H9 (cell line): ENCODE data around the gene TTC23. TPM values are rescaled to one million over a fixed set of nuclear protein-coding genes. Genes with fewer than 3 reads are reported as not detected.

Source experiments
- DNase-seq: peaks from one replicate; pipeline ENCODE4 v3.0.0-alpha.2; 2017
- H2AFZ ChIP-seq: one replicate; pipeline ENCODE4 v1.6.1; 2013; ENCODE audit warnings: mild to moderate bottlenecking, low read length, control low read depth, moderate library complexity
- H2AK5ac ChIP-seq: 2 replicates; pipeline ENCODE4 v1.6.1; 2013; ENCODE audit warnings: low read length, control low read depth, mixed read lengths; ENCODE audit not compliant: insufficient read length
- H2BK120ac ChIP-seq: one replicate; pipeline ENCODE4 v1.6.1; 2013; ENCODE audit warnings: low read depth, mild to moderate bottlenecking, low read length, control low read depth, inconsistent platforms; ENCODE audit not compliant: poor library complexity, severe bottlenecking
- H2BK12ac ChIP-seq: 2 replicates; pipeline ENCODE4 v1.6.1; 2013; ENCODE audit warnings: low read length, control low read depth, mixed read lengths, low read depth; ENCODE audit not compliant: insufficient read length
- H2BK15ac ChIP-seq: 2 replicates; pipeline ENCODE4 v1.6.1; 2013; ENCODE audit warnings: low read depth, low read length, control low read depth
- H2BK20ac ChIP-seq: one replicate; pipeline ENCODE4 v1.6.1; 2013; ENCODE audit warnings: low read depth, mild to moderate bottlenecking, low read length, control low read depth, inconsistent platforms; ENCODE audit not compliant: poor library complexity, severe bottlenecking
- H2BK5ac ChIP-seq: 2 replicates; pipeline ENCODE4 v1.6.1; 2013; ENCODE audit warnings: low read length, control low read depth, mixed read lengths; ENCODE audit not compliant: insufficient read length
- H3K14ac ChIP-seq: 2 replicates; pipeline ENCODE4 v1.6.1; 2013; ENCODE audit warnings: low read length, control low read depth; ENCODE audit not compliant: insufficient read depth
- H3K18ac ChIP-seq: 2 replicates; pipeline ENCODE4 v1.6.1; 2013; ENCODE audit warnings: low read depth, mild to moderate bottlenecking, mixed read lengths, low read length, control low read depth; ENCODE audit not compliant: insufficient read length
- H3K23ac ChIP-seq: 2 replicates; pipeline ENCODE4 v1.6.1; 2013; ENCODE audit warnings: low read length, control low read depth, mixed read lengths, low read depth; ENCODE audit not compliant: insufficient read length
- H3K23me2 ChIP-seq: 2 replicates; pipeline ENCODE4 v1.6.1; 2013; ENCODE audit warnings: low read depth, mild to moderate bottlenecking, mixed read lengths, low read length, control low read depth; ENCODE audit not compliant: insufficient read length, poor library complexity, severe bottlenecking
- H3K27ac ChIP-seq: 2 replicates; pipeline ENCODE4 v1.5.1; 2013; ENCODE audit warnings: low read length, control low read depth, mixed read lengths, low read depth; ENCODE audit not compliant: insufficient read length
- H3K27me3 ChIP-seq: 2 replicates; pipeline ENCODE4 v1.6.1; 2013; ENCODE audit warnings: low read length, control low read depth, inconsistent platforms; ENCODE audit not compliant: insufficient read depth
- H3K4ac ChIP-seq: 2 replicates; pipeline ENCODE4 v1.6.1; 2013; ENCODE audit warnings: low read depth, mild to moderate bottlenecking, control low read depth, inconsistent platforms, low read length, moderate library complexity
- H3K4me1 ChIP-seq: 2 replicates; pipeline ENCODE4 v1.6.1; 2013; ENCODE audit warnings: low read length, control low read depth, inconsistent platforms; ENCODE audit not compliant: insufficient read depth
- H3K4me2 ChIP-seq: 2 replicates; pipeline ENCODE4 v1.6.1; 2013; ENCODE audit warnings: low read length, control low read depth, mixed read lengths; ENCODE audit not compliant: insufficient read length, insufficient read depth
- H3K56ac ChIP-seq: 2 replicates; pipeline ENCODE4 v1.6.1; 2013; ENCODE audit warnings: low read depth, mild to moderate bottlenecking, mixed read lengths, low read length, control low read depth; ENCODE audit not compliant: insufficient read length
- H3K79me1 ChIP-seq: 2 replicates; pipeline ENCODE4 v1.6.1; 2013; ENCODE audit warnings: low read depth, mild to moderate bottlenecking, moderate library complexity, low read length, control low read depth, inconsistent platforms; ENCODE audit not compliant: insufficient read depth, poor library complexity, severe bottlenecking
- H3K79me2 ChIP-seq: 2 replicates; pipeline ENCODE4 v1.6.1; 2013; ENCODE audit warnings: low read length, control low read depth, inconsistent platforms; ENCODE audit not compliant: insufficient read depth
- H3K9ac ChIP-seq: 2 replicates; pipeline ENCODE4 v1.6.1; 2013; ENCODE audit warnings: low read length, control low read depth, mixed read lengths; ENCODE audit not compliant: insufficient read length; ENCODE audit errors: extremely low read depth
- H3K9me3 ChIP-seq: one replicate; pipeline ENCODE4 v1.6.1; 2013; ENCODE audit warnings: low read depth, low read length, inconsistent platforms; ENCODE audit not compliant: control insufficient read depth
- H3T11ph ChIP-seq: one replicate; pipeline ENCODE4 v1.6.1; 2013; ENCODE audit warnings: mild to moderate bottlenecking, low read length, control low read depth, inconsistent platforms
- H4K20me1 ChIP-seq: one replicate; pipeline ENCODE4 v1.6.1; 2013; ENCODE audit not compliant: control insufficient read depth, insufficient read length, insufficient read depth
- H4K5ac ChIP-seq: 2 replicates; pipeline ENCODE4 v1.6.1; 2013; ENCODE audit warnings: low read depth, mild to moderate bottlenecking, mixed read lengths, low read length, control low read depth; ENCODE audit not compliant: insufficient read length
- H4K8ac ChIP-seq: replicated peaks from 2 replicates; pipeline ENCODE4 v1.6.1; 2013; ENCODE audit warnings: low read length, control low read depth, mixed read lengths, low read depth; ENCODE audit not compliant: insufficient read length
- H4K91ac ChIP-seq: 2 replicates; pipeline ENCODE4 v1.6.1; 2013; ENCODE audit warnings: low read depth, mild to moderate bottlenecking, moderate library complexity, mixed read lengths, low read length, control low read depth; ENCODE audit not compliant: insufficient read length
- H3K27ac Mint-ChIP-seq, 3 experiments: 2 replicates in 2 of 3; 3 replicates in 1 of 3; pipeline ENCODE4 v1.8.0; 2020 to 2021; ENCODE audit warnings: mixed read lengths in 3 of 3, mild to moderate bottlenecking in 1 of 3, moderate library complexity in 1 of 3
- H3K27me3 Mint-ChIP-seq: 2 replicates; pipeline ENCODE4 v1.8.0; 2021; ENCODE audit warnings: low read depth, mild to moderate bottlenecking, moderate library complexity, mixed read lengths
- H3K36me3 Mint-ChIP-seq, 3 experiments: 2 replicates in 2 of 3; 3 replicates in 1 of 3; pipeline ENCODE4 v1.8.0; 2020 to 2021; ENCODE audit warnings: low read depth in 3 of 3, mixed read lengths in 3 of 3; ENCODE audit not compliant: insufficient read depth in 1 of 3
- H3K4me1 Mint-ChIP-seq, 2 experiments: 2 replicates each; pipeline ENCODE4 v1.8.0; 2020; ENCODE audit warnings: mixed read lengths in 2 of 2
- H3K4me3 Mint-ChIP-seq, 2 experiments: 2 replicates in 1 of 2; 3 replicates in 1 of 2; pipeline ENCODE4 v1.8.0; 2020 to 2021; ENCODE audit warnings: mild to moderate bottlenecking in 2 of 2, mixed read lengths in 2 of 2, moderate library complexity in 1 of 2
- H3K9me3 Mint-ChIP-seq, 2 experiments: 2 replicates in 1 of 2; 3 replicates in 1 of 2; pipeline ENCODE4 v1.8.0; 2020; ENCODE audit warnings: mild to moderate bottlenecking in 2 of 2, mixed read lengths in 2 of 2, moderate library complexity in 1 of 2
- CTCF ChIP-seq: fragments of 200-600 bp; sonication (generic); conservative IDR thresholded peaks from 3 replicates; pipeline ENCODE4 v1.8.0; 2021; ENCODE audit warnings: antibody characterized with exemption, mild to moderate bottlenecking
- WGBS: extraction: QIAGEN DNeasy Blood & Tissue Kit; methylation state at CpG from one replicate; pipeline ENCODE4 v1.1.7; 2013; ENCODE audit warnings: missing lambda C conversion rate, low lambda C conversion rate, mixed read lengths; ENCODE audit not compliant: insufficient read length; ENCODE audit errors: extremely low coverage; 5-methylcytosine and 5-hydroxymethylcytosine counted together
- total RNA-seq: library from RNA; stranded (reverse); gene quantifications from 2 replicates; pipeline ENCODE4 v1.2.1, GENCODE V29; 2021

Gene TTC23
- total RNA-seq, 1 experiment from 2014 or later = 14.3 TPM

DNA sequence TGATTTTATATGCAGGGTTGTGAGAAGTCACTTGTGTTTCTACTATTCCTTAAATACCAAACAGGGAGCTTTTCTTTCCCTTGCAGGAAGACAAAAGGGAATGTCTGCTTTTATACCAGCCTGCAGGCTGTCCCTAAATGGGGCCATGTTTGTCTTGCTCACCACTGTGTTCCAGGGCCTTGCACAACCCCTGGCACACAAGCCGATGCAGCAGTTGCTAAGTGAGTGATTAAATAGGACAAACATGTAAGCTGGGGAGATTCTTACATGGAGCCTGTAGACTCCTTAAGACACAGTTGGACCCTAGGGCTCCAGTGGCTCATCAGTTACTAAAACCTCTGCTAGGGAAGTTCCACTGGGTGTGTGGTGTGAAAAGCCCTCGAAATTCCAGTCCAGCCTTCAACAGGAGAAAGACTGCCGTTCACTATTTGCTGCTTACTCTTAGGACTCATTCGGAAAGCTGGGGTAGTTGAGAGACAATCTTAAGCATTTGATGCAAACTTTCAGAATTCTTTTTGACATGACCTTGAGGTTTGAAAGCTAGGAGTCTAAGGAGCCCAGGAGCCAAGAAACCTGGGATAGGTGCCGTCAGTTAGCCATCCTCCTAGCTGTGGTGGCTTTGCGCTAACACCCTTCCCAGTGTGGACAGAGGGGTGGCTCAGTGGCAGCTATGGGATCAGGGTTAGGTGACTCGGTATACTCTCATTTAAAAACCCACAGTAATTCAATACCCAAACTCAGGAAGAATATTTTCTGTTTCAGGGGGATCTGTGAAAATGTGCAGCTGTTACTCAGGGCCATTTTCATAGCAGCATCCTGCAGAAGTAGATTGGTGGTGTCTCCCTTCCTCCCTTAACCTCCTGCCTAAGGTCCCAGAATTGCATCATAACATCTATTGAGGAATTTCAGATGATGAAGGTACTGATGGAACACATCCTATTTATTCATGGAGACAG, 105.4 kb downstream of the TTC23 start:
- Mint-ChIP-seq H3K27ac (peak overlapping the region; percentile 67 to 94 (median 71); a peak in 6 of 7 replicates), H3K9me3 (peaks cover 0 to 3% of the 10 kb centered on the region in 2 experiments; a peak in 1 of 5 replicates), H3K36me3 (peaks cover 7 to 14% (median 12%) of the 10 kb centered on the region in 3 experiments), H3K27me3 (no peaks in the 10 kb centered on the region), H3K4me1 (peaks cover 41 to 51% of the 10 kb centered on the region in 2 experiments), H3K4me3 (no peak overlapping the region)
- Histone ChIP-seq H3K14ac (no peak overlapping the region), H3K56ac (no peak overlapping the region), H3K4ac (no peak overlapping the region), H3K27me3 (no peaks in the 10 kb centered on the region), H3K4me2 (no peak overlapping the region), H3K23me2 (no peaks in the 10 kb centered on the region), H3K4me1 (peaks cover 8% of the 10 kb centered on the region), H2AFZ (no peak overlapping the region), H4K5ac (no peak overlapping the region), H3K79me1 (no peaks in the 10 kb centered on the region), H3K9ac (no peak overlapping the region), H3K18ac (no peak overlapping the region), H4K20me1 (no peaks in the 10 kb centered on the region), H4K8ac (no peak overlapping the region), H2BK15ac (no peak overlapping the region), H3K79me2 (no peaks in the 10 kb centered on the region), H2BK12ac (no peak overlapping the region), H4K91ac (no peak overlapping the region), H2AK5ac (peak overlapping the region; percentile 2), H3T11ph (no peak overlapping the region), H2BK5ac (no peak overlapping the region), H2BK120ac (no peak overlapping the region), H3K23ac (no peak overlapping the region), H3K27ac (no peak overlapping the region), H2BK20ac (no peak overlapping the region), H3K9me3 (no peaks in the 10 kb centered on the region)
- TF ChIP-seq CTCF = no peak
- peak; percentile 18 for DNase-seq
- no CpG with 5 or more reads among the region's 7 CpGs for WGBS
